Activated CD8-positive, alpha-beta T cell treated with anti-CD3 and anti-CD28 coated beads for 36 hours (primary cell): ENCODE data around the gene PEX19. TPM values are rescaled to one million over a fixed set of nuclear protein-coding genes. Genes with fewer than 3 reads are reported as not detected.
"Not testable (repeated sequence)": the region's sequence is repeated elsewhere in the genome, so short reads cannot be mapped to it uniquely, and the experiment has no call there.

Source experiments
- ATAC-seq: fragments of 200-7000 bp; cut with Tn5 transposase; one replicate; pipeline ENCODE4 v1.10.0; 2021; ENCODE audit warnings: mild to moderate bottlenecking, moderate library complexity
- CTCF ChIA-PET: fragments of 350-600 bp; sonication (Branson Sonifier 250); formaldehyde crosslinking; loops from one replicate; lab custom pipeline; 2021; ENCODE audit warnings: antibody characterized with exemption; lab: Charles Lee
- POLR2A ChIA-PET: fragments of 350-600 bp; sonication (Branson Sonifier 250); formaldehyde crosslinking; loops from one replicate; lab custom pipeline; 2021; ENCODE audit warnings: antibody characterized with exemption; lab: Charles Lee
- DNase-seq: peaks from one replicate; pipeline ENCODE4 v3.0.0-alpha.2; 2020
- H3K27ac Mint-ChIP-seq: one replicate; pipeline ENCODE4 v1.8.0; 2021; ENCODE audit warnings: mild to moderate bottlenecking, mixed read lengths
- H3K27me3 Mint-ChIP-seq: one replicate; pipeline ENCODE4 v1.8.0; 2021; ENCODE audit warnings: mixed read lengths
- H3K36me3 Mint-ChIP-seq: one replicate; pipeline ENCODE4 v1.8.0; 2021; ENCODE audit warnings: low read depth, mixed read lengths
- H3K4me1 Mint-ChIP-seq: one replicate; pipeline ENCODE4 v1.8.0; 2021; ENCODE audit warnings: low read depth, mixed read lengths
- H3K4me3 Mint-ChIP-seq: one replicate; pipeline ENCODE4 v1.8.0; 2021; ENCODE audit warnings: mild to moderate bottlenecking, moderate library complexity, mixed read lengths
- H3K9me3 Mint-ChIP-seq: one replicate; pipeline ENCODE4 v1.8.0; 2021; ENCODE audit warnings: mixed read lengths
- CTCF ChIP-seq: fragments of 200-600 bp; IDR thresholded peaks from one replicate; pipeline ENCODE4 v1.8.0; 2022; ENCODE audit warnings: antibody characterized with exemption, mild to moderate bottlenecking
- intact Hi-C: fragments of 100-400 bp; cut with micrococcal nuclease; formaldehyde crosslinking; loops from one replicate; pipeline ENCODE4 v1.10.0; 2022
- total RNA-seq, 2 experiments: library from RNA; stranded (reverse); gene quantifications; one replicate each; pipeline ENCODE4 v1.2.3, GENCODE V29; 2021

PEX19 gene
- total RNA-seq, 2 experiments from 2014 or later: 52.9 to 56.9 TPM

DNA sequence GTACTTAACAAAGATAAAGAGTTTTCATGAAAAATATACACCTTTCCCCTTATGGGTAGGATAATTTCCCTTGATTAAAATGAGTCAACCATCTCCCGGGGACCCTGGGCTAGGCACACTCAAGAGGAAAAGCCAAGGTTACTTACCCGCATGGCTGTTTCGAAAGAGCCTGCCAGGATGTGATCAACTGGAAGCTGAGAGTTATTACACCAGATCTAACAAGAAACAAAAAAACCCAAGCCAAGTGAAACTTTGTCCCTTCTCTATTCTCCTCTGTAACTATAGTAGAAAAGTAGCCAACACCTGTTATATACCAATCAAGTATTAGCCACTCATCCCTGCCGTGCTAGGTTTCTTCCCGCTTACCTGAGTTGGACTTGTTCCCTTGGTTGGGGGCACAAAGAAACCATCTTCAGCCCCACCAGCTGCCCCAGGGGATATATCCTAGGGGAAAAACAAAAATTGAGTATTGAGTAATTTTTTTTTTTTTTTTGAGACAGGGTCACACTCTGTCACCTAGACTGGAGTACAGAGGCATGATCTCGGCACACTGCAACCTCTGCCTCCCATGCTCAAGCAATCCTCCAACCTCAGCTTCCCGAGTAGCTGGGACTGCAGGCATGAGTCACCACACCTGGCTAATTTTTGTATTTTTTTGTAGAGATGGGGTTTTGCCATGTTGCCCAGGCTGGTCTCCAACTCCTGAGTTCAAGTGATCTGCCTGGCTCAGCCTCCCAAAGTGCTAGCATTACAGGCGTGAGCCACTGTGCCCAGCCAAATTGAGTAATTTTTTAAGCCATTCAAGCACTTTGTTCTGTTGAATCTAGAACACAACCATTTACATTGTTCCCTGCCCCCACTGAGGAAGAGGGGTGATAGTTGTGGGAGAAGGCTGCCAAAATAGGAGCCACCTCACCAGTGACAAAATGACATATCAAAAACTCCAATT lies 8.4 kb upstream of the PEX19 start:
- H3K4me1 Mint-ChIP-seq: peaks cover 4% of the 10 kb centered on the region
- DNase-seq (no peak), ATAC-seq (no peak)
- H3K4me3 Mint-ChIP-seq: no peak overlapping the region
- CTCF ChIA-PET: interaction anchor here (1.2 to 7.2 kb wide), 29 partner anchors 9 to 207 kb away, joined by 4 to 102 read pairs (median 19); partner anchors contain the start of genes CASQ1, DCAF8, IGSF8 and NHLH1
- intact Hi-C loops: loop anchor here (5.0 kb wide), 1 partner anchor 191 kb away; no protein-coding TSS in a partner anchor
- peaks cover 66% of the 10 kb centered on the region for H3K36me3 Mint-ChIP-seq
- no peaks in the 10 kb centered on the region for H3K27me3 Mint-ChIP-seq
- no peaks in the 10 kb centered on the region for H3K9me3 Mint-ChIP-seq
- POLR2A ChIA-PET: interaction anchor here (0.6 to 0.9 kb wide), 3 partner anchors 31 to 103 kb away, joined by 3 to 5 read pairs (median 3); partner anchors contain the start of genes CASQ1, DCAF8 and PEA15
- no peak for TF ChIP-seq CTCF
- H3K27ac Mint-ChIP-seq: no peak overlapping the region

DNA sequence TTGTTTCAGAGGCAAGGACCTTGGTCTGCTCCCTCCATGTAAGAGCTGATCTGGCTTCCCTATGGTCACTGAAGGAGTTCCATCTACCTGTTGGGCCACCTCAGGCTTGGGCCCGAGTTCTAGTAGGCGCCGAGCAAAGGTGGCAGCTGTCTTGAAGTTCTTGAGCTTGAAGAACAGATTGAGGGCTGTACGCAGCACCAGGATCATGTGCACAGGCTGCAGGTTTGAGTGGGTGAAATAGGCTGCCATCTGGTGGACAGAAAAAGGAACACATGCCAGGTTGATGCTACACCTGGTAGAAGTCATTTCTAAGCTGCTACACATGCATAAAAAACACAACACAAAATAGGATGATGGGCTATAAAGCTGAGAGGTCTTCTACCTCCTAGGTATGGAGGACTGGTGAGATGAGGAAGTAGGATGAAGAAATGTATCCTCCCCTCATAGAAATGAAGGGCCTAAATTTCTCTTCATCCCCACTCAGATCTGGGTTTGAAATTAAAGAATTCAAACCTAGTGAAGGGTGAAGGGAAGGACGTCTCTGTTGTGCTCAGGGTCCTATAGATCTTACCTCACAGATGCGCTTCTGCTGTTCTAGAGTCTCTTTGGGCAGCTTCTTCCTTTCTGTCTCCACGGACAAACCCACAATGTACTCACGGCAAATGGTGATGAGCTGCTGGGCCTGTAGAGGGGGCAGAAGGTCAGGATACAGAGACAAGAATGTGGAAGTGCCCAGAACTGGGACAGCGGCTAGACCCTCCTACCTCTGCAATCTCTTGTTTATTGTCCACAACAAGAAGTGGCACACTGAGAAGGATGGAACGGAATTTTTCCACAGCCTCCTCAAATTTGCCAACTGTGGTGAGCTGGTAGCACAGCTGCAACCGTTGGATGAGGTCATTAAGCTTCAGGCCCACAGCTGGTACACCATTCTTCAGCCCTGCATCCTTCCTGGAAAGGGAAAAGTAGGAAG lies 6.6 kb upstream of the PEX19 start:
- Mint-ChIP-seq H3K4me1 (peaks cover 4% of the 10 kb centered on the region), H3K4me3 (no peak overlapping the region), H3K36me3 (peaks cover 52% of the 10 kb centered on the region), H3K9me3 (no peaks in the 10 kb centered on the region), H3K27ac (no peak overlapping the region), H3K27me3 (no peaks in the 10 kb centered on the region)
- peak; percentile 97 for ATAC-seq
- ChIA-PET CTCF (interaction anchor here (0.5 to 7.2 kb wide), 79 partner anchors 8 to 533 kb away, joined by 3 to 102 read pairs (median 6); partner anchors contain the start of genes ATP1A4, CASQ1, DCAF8 and IGSF8), POLR2A (interaction anchor here (0.9 to 1.6 kb wide), 8 partner anchors 12 to 192 kb away, joined by 3 to 6 read pairs (median 4); partner anchors contain the start of gene DCAF8)
- peak; percentile 75 for DNase-seq
- TF ChIP-seq CTCF: peak; percentile 72
- intact Hi-C loops: loop anchor here (1.0 to 5.0 kb wide), 2 partner anchors 98 to 189 kb away; no protein-coding TSS in a partner anchor

DNA sequence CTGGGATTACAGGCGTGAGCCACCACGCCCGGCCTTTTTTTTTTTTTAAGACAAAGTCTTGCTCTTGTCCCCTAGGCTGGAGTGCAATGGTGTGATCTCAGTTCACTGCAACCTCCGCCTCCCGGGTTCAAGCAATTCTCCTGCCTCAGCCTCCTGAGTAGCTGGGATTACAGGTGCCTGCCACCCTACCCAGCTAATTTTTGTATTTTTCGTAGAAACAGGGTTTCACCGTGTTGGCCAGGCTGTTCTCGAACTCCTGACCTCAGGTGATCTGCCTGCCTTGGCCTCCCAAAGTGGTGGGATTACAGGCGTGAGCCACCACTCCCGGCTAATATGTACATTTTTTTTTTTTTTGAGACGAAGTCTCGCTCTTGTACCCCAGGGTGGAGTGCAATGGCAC lies 2.8 kb upstream of the PEX19 start:
- ChIA-PET POLR2A (interaction anchor here (0.6 kb wide), 2 partner anchors 54 to 71 kb away, joined by 3 to 4 read pairs; no protein-coding TSS in a partner anchor), CTCF (interaction anchor here (1.0 to 7.2 kb wide), 5 partner anchors 68 to 185 kb away, joined by 3 to 102 read pairs (median 66); partner anchors contain the start of gene CASQ1)
- DNase-seq, H3K27me3 Mint-ChIP-seq, H3K27ac Mint-ChIP-seq, H3K9me3 Mint-ChIP-seq, ATAC-seq, intact Hi-C loops, H3K4me3 Mint-ChIP-seq: not testable (repeated sequence)
- Mint-ChIP-seq H3K4me1 (peaks cover 20% of the 10 kb centered on the region), H3K36me3 (peaks cover 33% of the 10 kb centered on the region)

DNA sequence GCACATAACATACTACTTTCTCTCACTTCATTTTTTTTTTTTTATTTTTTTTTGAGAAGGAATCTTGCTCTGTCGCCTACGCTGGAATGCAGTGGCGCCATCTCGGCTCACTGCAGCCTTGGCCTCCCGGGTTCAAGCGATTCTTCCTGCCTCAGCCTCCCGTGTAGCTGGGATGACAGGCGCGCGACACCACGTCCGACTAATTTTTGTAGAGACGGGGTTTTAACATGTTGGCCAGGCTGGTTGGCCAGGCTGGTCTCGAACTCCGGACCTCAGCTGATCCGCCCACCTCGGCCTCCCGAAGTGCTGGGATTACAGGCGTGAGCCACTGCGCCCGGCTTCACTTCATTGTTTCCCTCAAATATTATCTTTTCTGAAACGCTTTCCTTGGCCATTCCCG lies 573 bp upstream of the PEX19 start:
- intact Hi-C loops: no loop called here
- no peak for ATAC-seq
- peaks cover 20% of the 10 kb centered on the region for H3K4me1 Mint-ChIP-seq
- peak overlapping the region; percentile 94 for H3K4me3 Mint-ChIP-seq
- H3K9me3 Mint-ChIP-seq: no peaks in the 10 kb centered on the region
- no peak overlapping the region for H3K27ac Mint-ChIP-seq
- H3K36me3 Mint-ChIP-seq: peaks cover 32% of the 10 kb centered on the region
- no peak for TF ChIP-seq CTCF
- H3K27me3 Mint-ChIP-seq: no peaks in the 10 kb centered on the region
- ChIA-PET CTCF (interaction anchor here (0.8 to 2.7 kb wide), 4 partner anchors 25 to 184 kb away, joined by 3 to 12 read pairs (median 8); no protein-coding TSS in a partner anchor), POLR2A (interaction anchor here (0.7 to 3.0 kb wide), 13 partner anchors 11 to 184 kb away, joined by 3 to 41 read pairs (median 4); partner anchors contain the start of gene DCAF8)
- no peak for DNase-seq
